Measurements from ENCODE around the gene CFAP251. TPM values are rescaled to one million over a fixed set of nuclear protein-coding genes. Genes with fewer than 3 reads are reported as not detected.

CFAP251 gene
- polyA plus RNA-seq, 2 of the 4 experiments (the other 2 are of a cell fraction), result 0.94 to 1.4 TPM

- ATAC-seq, result peak; percentile 11 to 37
- peaks cover 11% of the 10 kb centered on the region; the same call in 1 of the 3 replicates for H3K9me3 ChIP-seq
- peak overlapping the region; percentile 89 to 90 for H3K27ac ChIP-seq
- FAIRE-seq, result no peak
- ChIA-PET POLR2A (interaction anchor here (1.0 to 1.4 kb wide), 3 partner anchors 30 to 219 kb away, joined by 3 to 5 read pairs (median 3); partner anchors contain the start of gene SETD1B), CTCF (interaction anchor here (0.6 to 1.7 kb wide), 8 partner anchors 31 to 168 kb away, joined by 3 to 5 read pairs (median 4); no protein-coding TSS in a partner anchor)
- WGBS (ENCODE audit: missing lambda C conversion rate), result 2% methylated on average over 41 of the region's 124 CpGs
- H3K4me1 ChIP-seq, result peaks cover 17% of the 10 kb centered on the region
- no peak for TF ChIP-seq TFCP2L1 (CRISPR knock-in tag; IDR thresholded peaks at IDR 0.05)
- no peak for TF ChIP-seq RFX5 (IDR thresholded peaks at IDR 0.05)
- 0 out of 2 replicates have a peak, but pooled peaks have one; percentile 29 for TF ChIP-seq PHF8 (IDR thresholded peaks at IDR 0.05; ENCODE audit: borderline replicate concordance, low read depth)
- TF ChIP-seq POLR2A (IDR thresholded peaks at IDR 0.05; ENCODE audit: low read length), result 0 out of 2 replicates have a peak, but pooled peaks have one; percentile 13
- TF ChIP-seq RNF2 (IDR thresholded peaks at IDR 0.05; ENCODE audit: borderline replicate concordance, low read depth), result peak; percentile 32; the same call in 1 of the 2 replicates
- DNase-seq (ENCODE audit: low read depth in 1 of 2, low spot score in 1 of 2), result peak in 1 of 2 experiments; percentile 41
- peak overlapping the region; percentile 83 for H3K4me3 ChIP-seq
- peak overlapping the region; percentile 96 for H3K4me2 ChIP-seq
Observed at GRCh38 chr12:122022393-122023338, 104.3 kb downstream of the CFAP251 start.

DNA sequence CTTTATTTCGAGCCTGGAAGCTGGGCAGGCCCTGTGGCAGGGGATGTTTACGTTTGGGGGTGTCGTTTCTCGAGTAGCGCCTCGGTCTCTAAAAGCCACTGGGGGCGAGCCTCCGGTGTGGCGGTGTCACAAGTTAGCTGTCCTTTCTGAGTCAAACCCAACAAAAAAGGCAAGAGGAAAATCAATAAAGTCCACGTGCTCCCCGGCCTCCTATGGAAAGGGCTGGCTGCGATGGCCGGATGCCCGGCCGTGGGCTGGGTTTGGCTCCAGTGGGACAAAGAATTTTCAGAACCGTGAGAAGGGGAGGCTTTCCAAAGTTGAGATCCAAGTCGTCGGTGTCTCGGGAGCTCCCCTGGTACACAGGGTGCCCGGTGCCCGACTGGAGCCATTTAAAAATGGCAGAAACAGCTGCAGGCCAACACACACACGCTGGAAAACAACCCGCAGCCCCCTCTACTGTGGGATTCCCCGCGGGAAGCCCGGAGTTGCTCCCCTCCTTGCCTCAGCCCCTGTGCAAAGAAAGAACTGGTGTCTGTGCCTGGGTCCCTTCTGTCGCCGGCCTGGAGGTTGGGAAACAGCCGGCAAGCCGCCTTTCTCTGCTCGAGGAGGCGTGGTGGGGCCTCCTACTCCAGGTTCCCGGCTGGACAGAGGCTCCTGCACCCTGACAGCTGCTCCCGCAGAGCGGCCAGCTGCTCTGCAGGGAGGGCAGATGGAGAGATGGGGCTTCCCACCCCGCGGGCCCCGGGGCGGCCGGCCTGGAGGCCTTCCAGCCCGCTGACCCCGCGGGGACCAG is 105.1 kb downstream of the CFAP251 start:
- DNase-seq (ENCODE audit: low read depth in 1 of 2, low spot score in 1 of 2), result peak; percentile 55 to 73
- Histone ChIP-seq H3K27ac (peak overlapping the region; percentile 89 to 90), H3K4me1 (peaks cover 17% of the 10 kb centered on the region), H3K9me3 (peaks cover 7% of the 10 kb centered on the region; the same call in 1 of the 3 replicates), H3K4me2 (peak overlapping the region; percentile 96), H3K4me3 (peak overlapping the region; percentile 83)
- TF ChIP-seq ZFP36 (IDR thresholded peaks at IDR 0.05; ENCODE audit: borderline replicate concordance, partially characterized antibody) (no peak), FOSB (CRISPR knock-in tag; IDR thresholded peaks at IDR 0.05) (no peak)
- TF ChIP-seq, protein P1, sequence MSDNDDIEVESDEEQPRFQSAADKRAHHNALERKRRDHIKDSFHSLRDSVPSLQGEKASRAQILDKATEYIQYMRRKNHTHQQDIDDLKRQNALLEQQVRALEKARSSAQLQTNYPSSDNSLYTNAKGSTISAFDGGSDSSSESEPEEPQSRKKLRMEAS (IDR thresholded peaks at IDR 0.05), result peak; percentile 89
- TF ChIP-seq, protein P2, sequence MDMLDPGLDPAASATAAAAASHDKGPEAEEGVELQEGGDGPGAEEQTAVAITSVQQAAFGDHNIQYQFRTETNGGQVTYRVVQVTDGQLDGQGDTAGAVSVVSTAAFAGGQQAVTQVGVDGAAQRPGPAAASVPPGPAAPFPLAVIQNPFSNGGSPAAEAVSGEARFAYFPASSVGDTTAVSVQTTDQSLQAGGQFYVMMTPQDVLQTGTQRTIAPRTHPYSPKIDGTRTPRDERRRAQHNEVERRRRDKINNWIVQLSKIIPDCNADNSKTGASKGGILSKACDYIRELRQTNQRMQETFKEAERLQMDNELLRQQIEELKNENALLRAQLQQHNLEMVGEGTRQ (IDR thresholded peaks at IDR 0.05), result peak; percentile 64
- ChIA-PET POLR2A (interaction anchor here (1.0 to 1.4 kb wide), 2 partner anchors 107 to 220 kb away, joined by 3 to 5 read pairs; partner anchors contain the start of gene SETD1B), CTCF (interaction anchor here (0.6 to 1.7 kb wide), 9 partner anchors 31 to 167 kb away, joined by 3 to 5 read pairs (median 3); no protein-coding TSS in a partner anchor)
- no peak for FAIRE-seq
- peak; percentile 35 to 79; a peak in 5 of 6 replicates for ATAC-seq
- 6% methylated on average over 36 of the region's 43 CpGs for WGBS (ENCODE audit: missing lambda C conversion rate)

DNA sequence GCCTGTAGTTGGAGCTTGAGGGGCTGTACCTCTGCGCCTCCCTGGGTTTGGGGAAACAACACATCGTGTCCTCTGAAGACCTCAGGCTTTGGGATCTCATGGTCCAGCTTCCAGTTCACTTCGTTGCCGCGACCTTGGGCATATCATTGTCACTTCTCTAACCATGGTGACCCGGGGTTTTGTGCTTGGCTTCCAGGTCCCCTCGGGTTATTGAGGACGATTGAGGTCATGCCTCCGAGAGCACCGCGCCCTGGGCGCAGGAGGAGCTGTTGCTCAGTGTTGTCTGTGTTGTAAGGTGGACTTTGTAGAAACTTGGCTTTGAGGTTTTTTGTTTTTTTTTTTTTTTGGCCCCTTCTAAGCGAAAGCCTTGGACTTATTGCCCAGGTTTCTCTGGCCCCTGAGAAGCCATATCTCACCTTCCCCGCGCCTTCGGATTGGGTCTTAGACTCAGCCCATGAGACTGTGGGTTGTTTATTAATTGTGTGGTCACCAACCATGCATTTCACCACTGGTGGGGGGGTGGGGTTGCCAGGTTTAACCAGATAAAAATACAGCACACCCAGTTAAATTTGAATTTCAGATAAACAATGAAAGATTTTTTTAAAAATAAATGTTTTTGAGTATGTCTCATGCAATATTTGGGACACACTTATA is 105.9 kb downstream of the CFAP251 start:
- H3K4me2 ChIP-seq, result peak overlapping the region; percentile 96
- ChIA-PET POLR2A (no interaction called here), CTCF (interaction anchor here (1.5 to 1.7 kb wide), 3 partner anchors 98 to 167 kb away, joined by 3 to 5 read pairs (median 5); no protein-coding TSS in a partner anchor)
- FAIRE-seq (no peak), ATAC-seq (peak in 1 of 2 experiments; percentile 43; a peak in 3 of 6 replicates), DNase-seq (ENCODE audit: low read depth in 1 of 2, low spot score in 1 of 2) (no peak)
- H3K4me3 ChIP-seq, result peak overlapping the region; percentile 83; the same call in 2 of the 3 replicates
- no peak for TF ChIP-seq GATA3 (IDR thresholded peaks at IDR 0.05; ENCODE audit: borderline replicate concordance)
- no peak for TF ChIP-seq PHF8 (IDR thresholded peaks at IDR 0.05; ENCODE audit: borderline replicate concordance, low read depth)
- TF ChIP-seq HOXB5 (CRISPR knock-in tag; IDR thresholded peaks at IDR 0.05), result no peak
- peak overlapping the region; percentile 89 to 90; a peak in 4 of 6 replicates for H3K27ac ChIP-seq
- H3K9me3 ChIP-seq, result peaks cover under 1% of the 10 kb centered on the region; the same call in 1 of the 3 replicates
- peaks cover 17% of the 10 kb centered on the region for H3K4me1 ChIP-seq
- WGBS (ENCODE audit: missing lambda C conversion rate), result 78% methylated on average over 15 of the region's 16 CpGs

DNA sequence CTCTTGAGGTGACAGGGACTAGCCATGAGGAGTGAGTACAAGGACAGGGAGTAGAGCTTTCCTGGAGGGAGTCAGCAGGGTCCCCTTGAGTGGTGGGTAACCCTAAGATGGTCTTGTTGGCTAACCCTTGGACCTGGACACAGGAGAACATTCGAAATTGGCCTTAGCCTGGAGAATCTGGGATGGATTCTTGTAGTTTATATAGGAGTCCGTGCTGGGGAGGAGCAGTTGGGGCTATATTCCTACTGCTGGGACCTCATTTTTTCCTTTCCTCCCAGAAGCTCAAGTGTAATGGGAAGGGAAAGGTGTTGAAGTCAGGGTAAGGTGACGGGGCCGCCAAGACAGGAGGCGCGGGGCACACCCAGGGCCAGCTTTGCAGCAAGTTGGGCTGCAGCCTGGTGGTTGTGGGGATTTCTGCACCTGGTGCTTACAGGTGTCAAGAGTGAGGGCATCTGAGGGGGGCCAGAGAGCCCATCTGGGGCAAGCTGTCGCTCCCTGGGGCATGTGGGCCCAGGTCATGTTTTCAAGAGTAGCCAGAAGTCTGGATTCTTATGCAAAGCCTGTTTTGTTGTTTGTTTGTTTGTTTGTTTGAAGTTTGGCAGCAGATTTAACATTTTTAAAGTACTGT is 108.4 kb downstream of the CFAP251 start:
- Histone ChIP-seq H3K27ac (no peak overlapping the region), H3K4me1 (peaks cover 12% of the 10 kb centered on the region), H3K9me3 (no peaks in the 10 kb centered on the region), H3K4me2 (no peak overlapping the region), H3K4me3 (no peak overlapping the region)
- 91% methylated on average over 7 of the region's 7 CpGs for WGBS (ENCODE audit: missing lambda C conversion rate)
- ATAC-seq, result no peak
- ChIA-PET CTCF (interaction anchor here (0.6 to 2.0 kb wide), 7 partner anchors 9 to 110 kb away, joined by 3 to 6 read pairs (median 4); no protein-coding TSS in a partner anchor), POLR2A (no interaction called here)
- FAIRE-seq, result no peak
- no peak for DNase-seq (ENCODE audit: low read depth in 1 of 2, low spot score in 1 of 2)
- no peak for TF ChIP-seq PBX3 (IDR thresholded peaks at IDR 0.05)
- no peak for TF ChIP-seq FOSL2 (IDR thresholded peaks at IDR 0.05)
- TF ChIP-seq FOSL2 (CRISPR knock-in tag; IDR thresholded peaks at IDR 0.05), result no peak
- TF ChIP-seq MAFK (IDR thresholded peaks at IDR 0.05; ENCODE audit: partially characterized antibody), result no peak
- TF ChIP-seq E2F6 (IDR thresholded peaks at IDR 0.05; ENCODE audit: borderline replicate concordance, low read depth), result no peak
- TF ChIP-seq FOSB (CRISPR knock-in tag; IDR thresholded peaks at IDR 0.05), result no peak
- no peak for TF ChIP-seq POLR2AphosphoS2 (conservative IDR thresholded peaks at IDR 0.05; ENCODE audit: low read length)
- TF ChIP-seq BCL3 (IDR thresholded peaks at IDR 0.05), result no peak
- no peak for TF ChIP-seq EHF (CRISPR knock-in tag; IDR thresholded peaks at IDR 0.05)
- TF ChIP-seq NFE2L2 (conservative IDR thresholded peaks at IDR 0.05; ENCODE audit: low read length), result no peak
- no peak for TF ChIP-seq CBX8 (IDR thresholded peaks at IDR 0.05)

All from A549 (cell line).